Spleen (tissue), 3 donors: Measurements from ENCODE around the gene CANX.

Source experiments
- POLR2A ChIP-seq, 3 donors: fragments of 450-650 bp; IDR thresholded peaks; one replicate each; pipeline ENCODE4 v1.5.1; 2017; ENCODE audit warnings: antibody characterized with exemption in 3 of 3, mild to moderate bottlenecking in 1 of 3
- POLR2AphosphoS5 ChIP-seq, 3 donors: sonication (generic); formaldehyde crosslinking; IDR thresholded peaks; one replicate each; pipeline ENCODE4 v1.5.1; 2017; ENCODE audit warnings: antibody characterized with exemption in 3 of 3

DNA sequence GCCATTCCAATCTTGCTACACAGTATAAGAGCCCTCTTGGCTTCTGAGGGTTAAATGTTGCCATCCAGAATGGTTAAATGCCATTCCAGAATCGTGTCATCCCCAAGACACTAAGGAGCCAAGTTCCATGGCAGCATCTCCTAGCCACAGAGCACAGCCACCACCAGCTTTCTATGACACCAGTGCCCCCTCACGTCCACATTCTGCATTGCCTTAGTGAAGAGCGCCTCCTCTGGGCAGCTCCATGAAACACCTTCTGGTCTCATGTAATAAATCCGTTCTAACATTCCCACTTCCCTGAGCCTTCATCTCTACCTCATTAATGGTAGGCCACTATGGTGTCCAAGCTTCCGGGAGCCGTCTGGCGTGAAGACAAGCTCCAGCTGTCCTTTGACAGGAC is 30.4 kb upstream of the CANX start:
- no peak for TF ChIP-seq POLR2AphosphoS5 (IDR thresholded peaks at IDR 0.05)
- TF ChIP-seq POLR2A (IDR thresholded peaks at IDR 0.05) = no peak
